Esophagus muscularis mucosa (tissue), 3 donors: Measurements from ENCODE around the gene PKN2.

Experiments
- CTCF ChIP-seq, 3 experiments: fragments of 200-600 bp in 2 of 3; fragments of 450-650 bp in 1 of 3; sonication (generic) in 2 of 3; IDR thresholded peaks; one replicate each; pipeline ENCODE4 v1.5.1; 2017 to 2019; ENCODE audit warnings: antibody characterized with exemption in 3 of 3, mild to moderate bottlenecking in 2 of 3, moderate library complexity in 1 of 3
- POLR2A ChIP-seq: fragments of 450-650 bp; IDR thresholded peaks from one replicate; pipeline ENCODE4 v1.6.1; 2017; ENCODE audit warnings: antibody characterized with exemption, moderate library complexity, mild to moderate bottlenecking, low read depth

GRCh38 chr1:88729297-88729696 lies 45.2 kb downstream of the PKN2 start:
- TF ChIP-seq CTCF (IDR thresholded peaks at IDR 0.05) (no peak), POLR2A (no peak)
